ENCODE results near the gene SCNN1A. TPM values are rescaled to one million over a fixed set of nuclear protein-coding genes. Genes with fewer than 3 reads are reported as not detected.

SCNN1A gene
- total RNA-seq, 6 experiments from 2014 or later = 0.18 TPM; not detected in 5

GRCh38 chr12:6418796-6419195 is 43.4 kb upstream of the SCNN1A start:
- peaks cover 5% of the 10 kb centered on the region; the same call in 1 of the 2 replicates for H3K36me3 Mint-ChIP-seq (ENCODE audit: low read depth)
- no peak for DNase-seq
- no peaks in the 10 kb centered on the region for H3K9me3 Mint-ChIP-seq
- no peak overlapping the region for H3K27ac Mint-ChIP-seq
- peaks cover 3% of the 10 kb centered on the region for H3K27me3 Mint-ChIP-seq (ENCODE audit: insufficient read depth)
- no peak for TF ChIP-seq CTCF (IDR thresholded peaks at IDR 0.05)
- H3K4me3 Mint-ChIP-seq = no peak overlapping the region
- H3K4me1 Mint-ChIP-seq (ENCODE audit: low read depth) = peaks cover 7% of the 10 kb centered on the region; the same call in 1 of the 2 replicates

GRCh38 chr12:6416596-6416995 is 41.2 kb upstream of the SCNN1A start:
- H3K36me3 Mint-ChIP-seq (ENCODE audit: low read depth) = peaks cover 5% of the 10 kb centered on the region; the same call in 1 of the 2 replicates
- no peak overlapping the region for H3K27ac Mint-ChIP-seq
- no peak for TF ChIP-seq CTCF (IDR thresholded peaks at IDR 0.05)
- no peaks in the 10 kb centered on the region for H3K9me3 Mint-ChIP-seq
- H3K4me1 Mint-ChIP-seq (ENCODE audit: low read depth) = no peaks in the 10 kb centered on the region
- no peak overlapping the region for H3K4me3 Mint-ChIP-seq
- H3K27me3 Mint-ChIP-seq (ENCODE audit: insufficient read depth) = peaks cover 2% of the 10 kb centered on the region
- DNase-seq = no peak

- peaks cover 11% of the 10 kb centered on the region for H3K36me3 Mint-ChIP-seq (ENCODE audit: low read depth)
- no peaks in the 10 kb centered on the region; the same call in 1 of the 2 replicates for H3K27me3 Mint-ChIP-seq (ENCODE audit: insufficient read depth)
- TF ChIP-seq CTCF (IDR thresholded peaks at IDR 0.05) = no peak
Measured at GRCh38 chr12:6407236-6407954, 32.0 kb upstream of the SCNN1A start.

GRCh38 chr12:6405963-6406362 is 30.6 kb upstream of the SCNN1A start:
- no peak for TF ChIP-seq CTCF (IDR thresholded peaks at IDR 0.05)
- no peaks in the 10 kb centered on the region for H3K27me3 Mint-ChIP-seq (ENCODE audit: insufficient read depth)
- no peaks in the 10 kb centered on the region for H3K9me3 Mint-ChIP-seq
- H3K4me3 Mint-ChIP-seq = no peak overlapping the region
- H3K36me3 Mint-ChIP-seq (ENCODE audit: low read depth) = peaks cover 11% of the 10 kb centered on the region
- H3K4me1 Mint-ChIP-seq (ENCODE audit: low read depth) = peaks cover 7% of the 10 kb centered on the region
- H3K27ac Mint-ChIP-seq = no peak overlapping the region
- no peak for DNase-seq

More at GRCh38 chr12:6407236-6407954, 32.0 kb upstream of the SCNN1A start:
- Mint-ChIP-seq H3K4me3 (no peak overlapping the region), H3K4me1 (ENCODE audit: low read depth) (peaks cover 7% of the 10 kb centered on the region), H3K27ac (no peak overlapping the region), H3K9me3 (no peaks in the 10 kb centered on the region)
- no peak for DNase-seq

- Mint-ChIP-seq H3K4me3 (no peak overlapping the region), H3K27ac (no peak overlapping the region), H3K27me3 (ENCODE audit: insufficient read depth) (no peaks in the 10 kb centered on the region), H3K9me3 (no peaks in the 10 kb centered on the region), H3K4me1 (ENCODE audit: low read depth) (peaks cover 6% of the 10 kb centered on the region), H3K36me3 (ENCODE audit: low read depth) (peaks cover 10% of the 10 kb centered on the region)
- no peak for DNase-seq
- TF ChIP-seq CTCF (IDR thresholded peaks at IDR 0.05) = no peak
Measured at GRCh38 chr12:6404390-6404789, 29.0 kb upstream of the SCNN1A start.

All from HFFc6 (cell line).